ENCODE measurements around the gene NTHL1. TPM values are rescaled to one million over a fixed set of nuclear protein-coding genes. Genes with fewer than 3 reads are reported as not detected.

The NTHL1 gene
- total and polyA plus RNA-seq, 2 of the 13 experiments (the other 11 are each of a cell fraction or from before 2014, with no cell fraction given) = 47.5 to 64.9 TPM

GRCh38 chr16:2096853-2097595 is 49.4 kb upstream of the NTHL1 start:
- no TSS peak for BruUV-seq (replicated peaks)
- ATAC-seq = no peak
- POLR2A ChIA-PET = no interaction called here

More at GRCh38 chr16:2096853-2097595, 49.4 kb upstream of the NTHL1 start:
- Histone ChIP-seq H3K4me2 (ENCODE audit: low read depth, low read length) (no peak overlapping the region), H3K4me3 (replicated peaks in 1 of 3; ENCODE audit: insufficient read depth in 1 of 3, low read depth in 2 of 3, low read length in 3 of 3) (no peak overlapping the region), H4K20me1 (ENCODE audit: insufficient read depth, low read length) (no peaks in the 10 kb centered on the region), H2AFZ (ENCODE audit: low read length) (no peak overlapping the region), H3K9ac (ENCODE audit: insufficient read depth, low read depth, low read length) (no peak overlapping the region), H3K79me2 (ENCODE audit: insufficient read depth, low read length) (no peaks in the 10 kb centered on the region), H3K27me3 (ENCODE audit: control insufficient read depth in 1 of 2, insufficient read depth in 2 of 2, low read length in 2 of 2) (no peaks in the 10 kb centered on the region), H3K27ac (ENCODE audit: extremely low read length, insufficient read depth, low read length) (no peak overlapping the region), H3K9me3 (ENCODE audit: low read length) (no peaks in the 10 kb centered on the region), H3K36me3 (replicated peaks in 1 of 2; ENCODE audit: control insufficient read depth in 1 of 2, insufficient read depth in 2 of 2, low read length in 2 of 2) (peaks cover 4 to 22% of the 10 kb centered on the region in 2 experiments; a peak in 4 of 5 replicates), H3K4me1 (ENCODE audit: insufficient read depth, low read length) (no peaks in the 10 kb centered on the region)
- 100% methylated on average over 5 of the region's 25 CpGs for WGBS (ENCODE audit: low lambda C conversion rate)
- intact Hi-C loops (cut with micrococcal nuclease; ENCODE audit: unreplicated experiment) = no loop called here
- TF ChIP-seq RARG (CRISPR knock-in tag; IDR thresholded peaks at IDR 0.05; ENCODE audit: low read depth) (no peak), TBX3 (IDR thresholded peaks at IDR 0.05; ENCODE audit: borderline replicate concordance) (no peak), PHF20 (CRISPR knock-in tag; IDR thresholded peaks at IDR 0.05) (no peak), XBP1 (CRISPR knock-in tag; IDR thresholded peaks at IDR 0.05) (no peak), RXRA (CRISPR knock-in tag; IDR thresholded peaks at IDR 0.05) (no peak), ZNF224 (CRISPR knock-in tag; IDR thresholded peaks at IDR 0.05) (no peak), AFF4 (CRISPR knock-in tag; IDR thresholded peaks at IDR 0.05) (no peak), ZKSCAN5 (CRISPR knock-in tag; IDR thresholded peaks at IDR 0.05) (no peak), ATF3 (CRISPR knock-in tag; IDR thresholded peaks at IDR 0.05) (no peak), ZNF558 (CRISPR knock-in tag; IDR thresholded peaks at IDR 0.05; ENCODE audit: borderline replicate concordance) (no peak)
- CTCF ChIA-PET (ENCODE audit: low intra/inter-chr PET ratio, low total read pairs) = no interaction called here
- no peak for DNase-seq (ENCODE audit: low spot score)
- in situ Hi-C loops (cut with HindIII; ENCODE audit: extremely low pct_ligation_motif_present, low pct_unique_long_range_greater_than_20kb) = no loop called here
- no peak for FAIRE-seq
